NCI-H2107 (cell line): Measurements from ENCODE around the gene CXCL12.

Experiments used
- DNase-seq: peaks from one replicate; lab custom pipeline; 2025; lab: John Stamatoyannopoulos, UW

Gene CXCL12

DNA sequence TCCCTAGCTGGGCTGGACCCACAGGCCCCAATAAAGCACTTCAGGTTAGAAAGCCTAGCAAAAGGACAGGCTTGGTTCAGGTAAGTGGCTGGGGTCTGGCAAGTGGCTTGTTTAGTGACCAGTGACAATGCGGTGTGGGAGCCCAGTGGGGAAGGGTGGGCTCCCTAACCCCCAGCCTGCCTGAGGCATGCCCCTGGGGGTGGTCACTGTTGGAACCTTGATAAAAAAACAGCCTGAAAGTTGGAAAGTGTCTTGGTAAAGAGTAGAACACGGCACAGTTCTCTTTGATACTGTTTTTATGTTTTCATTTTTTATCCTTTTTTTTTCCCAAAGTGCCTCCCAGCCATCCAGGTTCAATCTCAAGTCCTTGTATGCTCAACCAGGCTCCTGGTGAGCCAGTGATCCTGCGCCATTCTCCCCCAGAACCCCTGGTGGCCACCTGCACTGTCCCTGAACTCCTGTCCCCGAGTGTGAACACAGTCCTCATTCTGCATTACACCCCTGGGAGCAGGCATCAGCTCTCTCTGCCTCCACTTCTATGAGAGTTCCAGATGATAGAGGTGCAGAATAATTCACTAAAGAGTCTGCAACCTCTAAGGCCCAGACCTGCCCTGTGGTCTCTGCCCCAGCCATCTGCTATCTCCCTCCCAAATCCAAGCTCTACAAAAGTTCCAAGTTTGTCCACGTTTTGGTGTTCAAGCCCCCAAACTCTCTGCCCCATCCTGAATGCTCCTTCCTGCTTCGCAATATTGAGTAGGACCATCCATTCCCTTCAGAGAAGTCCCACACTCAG is 15.0 kb upstream of the CXCL12 start:
- DNase-seq: no peak

DNA sequence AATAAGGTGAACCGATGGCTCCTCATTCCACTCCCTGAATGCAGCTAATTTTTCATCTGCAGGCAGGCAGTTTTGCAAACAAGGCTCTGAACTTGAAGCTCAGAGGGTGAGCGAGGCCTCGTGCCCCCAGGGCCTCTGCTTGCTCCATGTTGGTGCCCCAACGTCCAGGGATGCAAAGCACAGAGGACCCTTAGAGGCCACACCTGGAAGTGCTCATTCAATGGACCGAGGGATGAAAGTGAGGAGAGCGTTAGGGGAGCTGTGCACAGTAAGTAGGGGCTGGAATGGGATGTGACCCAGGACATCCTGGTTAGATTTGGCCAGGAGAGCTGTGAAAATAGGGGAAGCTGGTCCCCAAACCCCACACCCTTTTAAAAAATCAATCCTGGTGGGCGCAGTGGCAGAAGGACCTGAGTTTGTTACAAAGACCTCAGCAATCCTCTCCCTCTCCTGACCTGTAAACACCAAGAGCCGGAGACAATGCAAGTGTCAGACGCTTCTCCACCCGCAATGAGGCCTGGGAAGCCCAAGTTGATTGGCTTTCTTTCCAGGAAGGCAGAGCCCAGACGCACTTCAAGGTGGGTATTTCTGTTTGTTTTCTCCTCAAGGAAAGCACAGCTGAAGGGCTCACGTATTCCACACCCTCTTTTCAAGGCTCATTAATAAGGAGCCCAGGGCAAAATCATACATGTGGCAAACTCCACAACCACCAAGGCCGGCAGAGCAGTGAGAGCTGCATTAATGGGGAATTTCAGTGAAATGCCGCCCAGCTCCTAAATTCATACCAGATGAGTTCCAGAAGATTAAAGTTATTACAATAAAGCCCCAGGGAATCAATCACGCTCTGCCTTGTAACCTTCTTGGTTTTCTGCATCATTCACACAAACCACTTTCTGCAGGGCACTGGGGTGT is 14.1 kb upstream of the CXCL12 start:
- no peak for DNase-seq

DNA sequence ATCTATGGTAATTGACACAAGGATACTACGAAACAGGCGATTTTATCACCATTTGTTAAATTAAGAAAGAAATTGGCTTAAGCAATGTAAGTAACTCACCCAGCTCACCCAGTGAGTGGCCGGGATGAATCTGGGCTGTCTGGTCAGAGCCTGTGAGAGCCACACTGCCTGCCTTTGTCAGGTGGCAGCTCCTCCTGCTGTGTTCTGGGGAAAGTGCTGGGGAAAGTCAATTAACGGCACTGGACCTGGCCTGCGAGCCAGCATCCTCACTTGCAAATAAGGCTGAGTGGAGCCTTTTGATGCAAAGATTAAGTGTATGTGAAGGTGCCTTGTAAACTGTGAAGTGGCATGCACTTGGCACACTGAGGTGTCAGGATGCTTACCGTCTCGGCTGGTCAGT is 13.4 kb upstream of the CXCL12 start:
- DNase-seq: no peak

DNA sequence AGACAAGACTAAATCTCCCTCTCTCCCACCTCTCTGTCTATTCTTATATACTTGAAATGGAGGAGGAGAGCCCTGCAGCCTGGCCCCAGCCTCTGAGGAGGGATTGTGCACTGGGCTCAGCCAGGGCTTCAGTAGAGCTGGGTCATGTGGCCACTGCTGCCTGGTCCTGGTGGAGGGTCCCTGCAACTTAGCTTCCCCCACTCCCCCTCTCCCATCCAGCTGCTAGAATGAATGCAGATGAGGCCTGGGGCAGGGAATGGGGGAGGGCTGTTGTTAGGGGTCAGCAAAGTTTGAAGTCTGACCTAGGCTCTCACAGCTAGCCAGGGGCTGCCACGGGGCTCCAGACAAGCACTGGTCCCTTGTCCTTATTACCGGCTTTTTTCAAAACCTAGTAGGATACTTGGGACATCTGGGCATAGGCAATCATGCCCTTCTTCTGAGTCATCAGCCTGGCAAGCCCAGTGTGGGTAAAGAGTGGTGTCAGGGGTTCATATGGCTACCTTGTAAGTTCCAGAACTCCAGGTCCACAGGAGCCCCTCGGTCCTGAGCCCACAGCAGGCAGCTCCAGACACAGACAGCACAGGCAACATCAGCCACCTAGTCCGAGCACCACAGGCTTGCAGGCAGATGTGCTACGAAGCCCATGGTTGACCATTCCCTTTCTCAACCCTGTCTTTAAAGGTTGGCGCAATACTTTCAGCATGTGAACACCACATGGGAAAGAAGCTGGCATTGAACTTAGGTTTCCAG is 12.8 kb upstream of the CXCL12 start:
- DNase-seq: no peak

DNA sequence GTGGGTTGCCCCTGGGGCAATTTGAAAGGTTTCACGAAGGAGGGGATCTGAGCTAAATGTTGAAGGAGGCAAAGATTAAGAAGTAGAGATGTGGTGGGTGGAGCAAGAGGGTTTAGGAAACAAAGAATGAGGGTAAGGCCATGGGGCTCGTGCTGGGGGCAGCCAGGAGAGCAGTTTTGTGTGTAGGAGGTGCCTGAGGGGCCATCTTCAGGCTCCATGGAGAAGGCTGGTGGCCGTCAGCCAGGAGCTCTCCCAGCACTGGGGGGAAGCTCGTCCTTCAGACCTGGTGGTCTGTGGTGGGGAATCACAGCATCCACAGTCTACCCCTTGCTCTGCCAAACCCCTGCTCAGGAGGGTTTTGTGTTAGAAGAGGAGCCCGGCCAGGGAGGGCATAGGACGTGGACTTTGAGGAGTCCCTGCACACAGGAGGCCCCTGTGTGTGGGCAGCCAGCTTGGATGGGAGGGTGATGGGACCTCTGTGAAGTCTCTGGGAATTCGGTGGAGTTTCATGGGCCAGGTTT is 11.8 kb upstream of the CXCL12 start:
- DNase-seq: no peak

DNA sequence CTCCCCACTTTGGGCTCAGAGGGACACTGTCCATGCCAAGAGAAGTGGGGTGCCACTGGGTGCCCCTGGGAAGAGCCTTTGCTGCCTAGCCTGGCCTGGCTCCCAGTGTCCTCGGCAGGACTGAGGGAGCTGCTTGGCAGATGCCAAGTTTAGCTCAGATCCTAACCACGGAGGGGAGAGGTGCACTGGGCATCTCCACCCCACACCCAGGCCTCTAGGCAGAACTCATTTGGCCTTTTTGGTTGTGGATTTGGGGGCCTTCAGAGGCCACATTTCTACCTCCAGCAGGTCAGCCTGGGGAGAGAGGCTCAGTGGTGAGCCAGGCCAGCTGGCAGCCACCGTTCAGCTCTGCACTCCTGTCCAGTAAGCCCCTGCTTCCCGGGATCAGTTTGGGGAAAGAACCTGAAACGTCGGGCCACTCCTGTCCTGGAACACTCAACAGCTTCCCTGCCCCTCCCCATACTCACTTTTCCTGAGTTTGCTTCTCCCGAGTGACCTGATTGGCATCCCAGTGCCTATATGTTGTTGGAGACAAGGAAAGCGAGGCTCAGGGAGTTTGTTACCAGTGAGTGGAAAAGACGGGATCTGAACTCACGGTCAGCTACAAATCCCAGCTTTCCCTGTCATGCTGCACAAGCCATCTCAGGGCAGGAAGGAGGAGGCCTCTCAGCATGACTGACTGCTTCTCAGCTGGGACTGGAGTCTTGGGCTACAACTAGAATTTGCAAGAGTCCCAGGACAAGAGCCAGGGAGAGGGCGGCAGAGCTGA is 11.2 kb upstream of the CXCL12 start:
- no peak for DNase-seq

DNA sequence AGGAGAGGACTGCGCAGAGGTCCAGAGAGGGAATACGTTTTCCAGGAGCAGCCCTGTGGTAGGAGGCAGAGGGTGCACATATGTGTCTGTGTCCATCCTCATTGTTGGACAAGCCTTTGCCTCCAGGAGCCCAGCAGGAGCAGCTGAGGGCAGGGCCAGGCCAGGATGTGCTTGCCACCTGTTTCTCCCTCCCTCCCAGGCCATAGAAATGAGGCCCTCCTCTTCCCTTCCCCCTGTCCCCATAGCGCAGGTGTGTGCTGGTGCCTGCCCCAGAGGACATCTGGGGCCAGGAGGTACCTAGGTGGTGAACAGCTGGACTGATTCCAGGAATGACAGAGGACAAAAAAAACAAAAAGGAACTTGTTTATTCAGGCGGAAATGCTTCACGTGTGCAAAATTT is 10.5 kb upstream of the CXCL12 start:
- DNase-seq: no peak

DNA sequence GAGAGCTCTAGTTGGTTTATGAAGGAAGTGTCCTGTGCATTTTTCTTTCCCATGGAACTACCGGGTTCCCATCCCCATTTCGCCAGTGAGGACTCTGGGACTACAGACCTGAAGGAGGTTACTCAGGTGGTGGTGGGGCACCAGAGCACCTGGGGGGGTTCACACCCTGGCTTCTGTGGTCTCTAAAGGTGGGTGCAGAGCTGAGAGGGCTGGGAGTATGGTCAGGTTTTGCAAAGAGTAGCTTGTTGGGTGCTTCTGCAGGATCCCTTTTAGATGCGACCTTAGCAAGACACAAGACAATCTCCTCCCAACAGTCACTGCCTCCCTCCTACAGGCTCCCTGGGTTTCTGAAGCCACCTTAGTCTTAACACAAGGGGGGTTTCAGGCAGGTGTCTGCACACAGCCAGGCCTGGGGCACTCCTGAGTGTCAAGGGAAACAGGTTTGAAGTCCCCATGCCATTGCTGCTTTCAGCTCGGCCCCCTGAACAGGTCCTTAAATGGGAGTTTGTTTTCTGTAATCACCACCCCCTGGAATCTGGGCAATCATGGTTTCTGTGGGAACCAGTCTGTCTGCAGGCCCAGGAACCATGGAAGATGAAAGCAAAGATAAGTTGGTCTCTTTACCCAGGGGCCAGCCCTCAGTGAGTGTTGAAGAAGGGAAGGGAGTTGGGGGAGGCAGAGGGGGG is 9.9 kb upstream of the CXCL12 start:
- DNase-seq: no peak

DNA sequence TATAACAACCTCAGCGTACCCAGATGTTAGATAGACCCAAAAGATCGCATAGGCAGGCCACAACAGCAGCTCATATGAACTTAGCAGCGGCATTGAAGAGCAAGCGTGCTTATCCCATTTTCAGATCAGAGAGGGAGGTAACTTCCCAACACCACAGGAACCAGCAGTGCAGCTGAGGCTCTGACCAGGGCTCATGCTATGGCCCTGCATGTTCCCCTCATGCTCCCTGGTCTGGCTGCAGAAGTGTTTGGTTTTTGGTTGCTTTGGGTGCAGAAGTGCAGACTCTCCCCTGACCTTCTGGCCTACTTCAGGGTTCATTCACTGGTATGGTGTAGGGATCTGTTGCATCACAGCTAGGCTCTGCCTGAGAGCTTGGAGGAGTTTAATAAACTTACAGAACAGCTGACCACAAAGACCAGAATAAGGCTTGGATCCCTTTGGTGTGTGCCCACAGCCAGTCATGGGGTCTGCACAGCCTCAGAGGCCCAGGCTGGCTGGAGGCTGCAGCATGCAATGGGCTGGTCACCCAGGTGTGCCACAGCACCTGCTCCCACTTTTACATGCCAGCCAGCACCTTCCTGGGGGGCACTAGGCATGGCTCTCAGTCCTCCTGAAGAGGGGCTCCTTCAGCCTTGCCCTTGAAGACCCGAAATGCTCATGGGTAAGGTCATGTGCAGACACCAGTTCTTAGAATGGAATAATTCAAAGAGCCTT is 9.1 kb upstream of the CXCL12 start:
- no peak for DNase-seq

DNA sequence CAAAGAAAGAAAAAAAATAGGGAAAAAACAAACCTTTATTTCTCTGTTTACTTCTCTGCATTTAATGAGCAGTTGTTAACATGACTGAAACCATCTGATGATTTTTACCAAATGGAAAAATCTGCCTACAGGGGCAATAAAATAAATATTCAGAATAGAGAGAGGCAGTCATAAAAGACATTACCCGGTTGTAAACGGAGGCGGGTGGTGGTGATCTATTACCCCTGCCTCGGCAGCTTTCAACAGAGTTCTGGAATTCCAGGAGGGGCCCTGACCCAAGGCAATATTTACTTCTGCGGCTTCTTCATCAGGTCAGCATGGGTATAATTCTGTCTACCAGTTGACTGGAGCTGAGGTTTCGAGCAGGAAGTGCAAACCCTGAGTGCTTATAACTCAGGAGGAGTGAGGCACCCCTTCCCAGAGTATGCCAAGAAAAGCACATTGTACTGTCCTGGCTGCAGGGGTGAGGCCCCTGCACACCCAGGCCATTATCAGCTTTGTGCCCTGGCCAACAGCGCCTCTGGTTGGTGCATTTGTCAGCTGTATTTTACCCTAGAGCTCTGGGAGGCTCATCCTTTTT is 8.2 kb upstream of the CXCL12 start:
- DNase-seq: no peak

DNA sequence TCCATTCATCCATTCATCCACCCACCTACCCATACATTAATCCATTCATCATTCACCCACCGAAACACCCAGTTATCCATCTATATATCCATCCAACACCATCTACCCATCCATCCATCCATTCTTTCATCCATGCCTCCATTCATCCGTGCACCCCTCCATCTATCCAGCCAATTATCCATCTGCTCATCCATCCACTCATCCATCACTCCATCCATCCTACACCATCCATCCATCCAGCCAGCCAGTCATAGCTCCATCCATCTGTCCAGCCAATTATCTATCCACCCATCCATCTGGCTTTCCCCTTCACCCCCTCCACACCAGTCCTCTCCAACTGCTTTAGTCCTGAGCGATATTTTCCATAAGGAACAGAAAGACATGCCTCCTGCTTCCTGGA is 7.5 kb upstream of the CXCL12 start:
- no peak for DNase-seq

DNA sequence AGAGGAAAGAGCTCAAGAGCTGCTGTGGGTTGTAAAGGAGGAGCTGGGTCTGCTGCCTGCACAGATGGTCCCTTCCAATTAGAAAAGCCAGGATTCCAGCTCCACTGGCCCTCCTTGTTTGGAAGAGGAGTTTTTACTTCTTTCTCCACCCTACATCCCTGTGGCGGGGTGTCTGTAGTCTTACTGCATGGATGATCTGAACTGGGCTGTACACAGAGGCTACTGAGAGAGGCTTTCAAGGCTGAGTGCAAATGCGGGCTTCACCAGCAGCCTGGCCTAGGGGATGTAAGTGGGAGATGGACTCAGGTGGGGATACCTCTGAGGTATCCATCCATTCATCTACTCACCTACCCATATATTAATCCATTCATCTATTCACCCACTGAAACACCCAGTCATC is 7.1 kb upstream of the CXCL12 start:
- no peak for DNase-seq

DNA sequence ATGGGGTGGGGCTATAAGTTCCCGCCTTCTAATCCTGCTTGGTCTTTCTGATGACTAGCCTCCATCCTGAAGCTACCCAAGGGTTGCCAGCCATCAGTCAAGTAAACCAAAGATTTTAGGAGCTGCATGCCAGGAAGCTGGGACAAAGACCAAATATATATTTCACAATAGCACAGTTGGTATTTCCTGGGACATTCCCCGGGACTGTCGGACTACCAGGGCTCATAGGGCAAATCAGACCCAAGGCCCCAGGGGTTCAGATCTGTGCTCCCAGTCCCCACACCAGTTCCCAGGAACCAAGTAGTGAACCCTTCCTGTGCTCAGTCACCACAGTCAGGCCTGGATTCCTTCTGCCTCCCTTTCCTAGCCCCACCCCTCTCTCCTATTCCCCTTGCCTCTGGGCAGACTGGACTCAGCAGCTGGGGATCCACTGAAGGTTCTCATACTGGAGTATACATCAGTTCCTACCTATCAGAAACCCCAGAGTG is 5.7 kb upstream of the CXCL12 start:
- DNase-seq: no peak

DNA sequence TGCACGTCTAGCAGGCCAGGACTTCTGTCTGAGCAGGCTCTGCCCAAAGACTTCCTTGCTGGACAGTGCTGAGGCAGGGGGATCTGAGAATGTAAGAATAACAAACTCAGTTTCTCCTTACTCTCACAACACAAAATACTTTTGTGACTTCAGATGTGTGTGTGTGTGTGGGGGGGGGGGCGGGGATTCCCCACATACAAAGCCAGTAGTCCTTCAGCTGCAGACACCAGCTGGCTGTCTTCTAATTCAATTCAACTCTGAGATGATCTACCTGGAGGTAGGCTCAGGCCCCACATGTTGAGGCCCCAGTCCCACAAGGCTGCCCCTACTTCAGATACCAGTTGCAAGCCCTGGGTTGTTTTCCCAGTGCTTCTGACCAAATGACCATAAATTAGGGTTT is 4.7 kb upstream of the CXCL12 start:
- DNase-seq: no peak

DNA sequence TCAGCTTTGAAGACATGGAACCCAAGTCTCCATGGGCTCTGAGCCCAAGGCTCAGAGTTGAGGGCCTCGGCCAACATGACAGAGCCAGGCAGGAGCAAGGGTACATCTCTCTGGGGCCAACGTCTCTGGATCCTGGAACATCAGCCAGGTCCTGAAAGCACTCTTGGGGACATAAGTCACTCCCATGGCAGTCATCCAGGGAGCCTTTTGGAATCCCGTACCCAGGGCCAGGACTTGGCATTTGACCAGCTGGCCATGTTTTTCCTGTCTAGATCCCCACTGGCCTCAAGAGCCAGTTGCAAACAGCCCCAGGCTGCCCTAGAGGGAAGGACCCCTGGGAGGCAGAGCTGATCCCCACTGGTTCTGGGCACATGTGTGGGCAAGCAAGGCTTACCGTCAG is 4.3 kb upstream of the CXCL12 start:
- no peak for DNase-seq

DNA sequence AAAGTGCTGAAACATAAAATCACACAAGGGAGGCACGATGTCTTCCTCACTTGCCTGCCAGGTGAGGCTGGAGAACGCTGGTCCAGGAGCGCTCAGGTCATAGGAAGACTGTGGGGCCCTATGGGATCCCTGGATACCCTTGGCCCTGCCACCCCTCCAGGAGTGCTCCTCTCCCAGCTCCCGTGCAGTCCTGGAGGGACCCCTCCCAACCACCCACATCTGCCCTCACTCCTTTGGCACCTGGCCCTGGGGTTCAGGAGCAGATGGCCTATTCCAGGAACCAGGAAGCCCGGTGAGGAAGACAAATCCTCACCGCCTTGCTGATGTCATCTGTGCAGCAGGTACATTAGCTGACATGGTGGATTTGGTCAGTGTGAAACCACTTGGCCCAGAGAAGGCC is 3.7 kb upstream of the CXCL12 start:
- no peak for DNase-seq

DNA sequence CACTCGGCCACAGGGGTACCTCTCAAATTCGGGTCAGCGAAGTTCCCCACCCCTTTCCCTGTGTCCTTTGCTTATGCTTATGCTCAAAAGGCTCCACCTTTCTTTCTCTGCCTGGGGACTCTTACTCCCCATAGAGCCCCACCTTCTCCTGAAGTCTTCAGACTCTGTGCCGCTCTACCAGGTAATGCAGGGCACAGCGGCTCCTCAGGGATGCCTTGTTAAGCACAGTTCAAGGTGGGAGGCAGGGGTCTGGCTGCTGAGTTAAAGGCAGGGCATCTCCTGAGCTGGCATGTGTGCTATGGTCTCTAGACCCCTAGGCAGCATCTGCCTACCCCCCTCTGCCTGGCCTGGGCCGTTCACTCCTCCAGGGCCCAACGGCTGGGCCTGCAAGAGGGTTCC is 3.0 kb upstream of the CXCL12 start:
- DNase-seq: no peak

DNA sequence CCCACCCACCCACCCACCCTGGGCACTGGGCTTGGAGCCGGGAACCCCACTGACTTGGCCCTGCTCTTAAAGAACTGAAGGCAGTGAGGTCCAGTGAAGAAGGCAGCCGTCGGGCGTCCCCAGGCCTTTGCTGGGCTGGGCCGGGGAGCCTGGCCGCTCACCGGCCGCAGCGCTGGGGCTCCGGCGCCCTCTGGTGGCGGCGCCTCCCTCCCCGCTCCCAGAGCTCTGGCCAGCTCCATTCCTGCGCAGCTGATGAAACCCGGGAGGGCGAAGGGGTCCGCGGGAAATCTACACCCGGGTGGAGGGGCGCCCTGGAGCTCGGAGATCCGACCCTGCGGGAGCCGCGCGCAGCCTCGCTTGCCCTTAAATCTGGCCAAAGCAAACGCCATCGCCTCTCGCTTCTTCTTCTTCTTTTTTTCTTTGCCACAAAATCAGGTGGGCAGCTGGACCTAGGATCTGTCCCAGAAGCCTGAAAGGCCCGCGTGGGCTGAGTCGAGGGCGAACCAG is 1.7 kb upstream of the CXCL12 start:
- DNase-seq: no peak

DNA sequence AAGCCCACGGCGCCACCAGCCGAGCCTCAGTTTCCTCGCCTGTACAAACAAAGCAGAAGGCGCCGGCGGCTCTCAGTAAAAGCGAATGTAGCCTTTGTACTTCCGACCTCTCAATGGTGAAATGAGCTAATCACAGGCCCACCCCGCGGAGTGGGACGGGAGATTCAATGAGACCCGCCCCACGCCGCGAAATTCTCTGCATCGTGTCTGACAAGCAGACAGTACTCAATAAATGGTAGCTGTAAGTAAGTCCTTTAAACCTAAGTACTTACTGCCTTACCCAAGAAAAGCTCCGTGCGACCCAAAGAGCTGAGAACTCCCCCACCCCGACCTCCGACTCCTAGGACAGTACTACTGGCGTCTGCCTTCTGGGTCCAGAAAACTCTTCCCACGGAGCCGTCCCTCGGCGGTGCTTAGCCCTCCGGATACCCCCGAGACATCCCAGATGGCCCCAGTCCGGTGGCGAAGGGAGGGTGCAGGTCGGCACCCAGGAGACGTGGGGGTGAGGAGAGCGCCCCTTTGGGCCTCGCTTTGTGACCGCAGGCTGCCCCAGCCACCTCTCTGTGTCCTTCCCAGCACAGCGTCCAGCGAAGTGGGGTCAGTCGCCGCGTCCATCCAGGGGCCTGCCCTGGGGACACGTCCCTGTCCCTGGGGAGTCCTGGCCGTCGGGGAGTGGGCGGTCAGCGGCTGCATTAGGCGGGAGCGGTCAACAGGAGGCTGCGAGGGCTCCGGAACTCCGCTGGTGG is 972 bp upstream of the CXCL12 start:
- DNase-seq: no peak
